BE2C (cell line): ENCODE measurements around the gene HIF1A.

Experiments used
- DNase-seq: peaks from one replicate; pipeline ENCODE4 v3.0.0-alpha.2; 2020
- H3K27me3 ChIP-seq: fragments of 250-450 bp; sonication (Bioruptor Pico); 2 replicates; pipeline ENCODE4 v1.5.1; 2020; ENCODE audit warnings: mild to moderate bottlenecking
- H3K36me3 ChIP-seq: fragments of 250-450 bp; sonication (Bioruptor Pico); 2 replicates; pipeline ENCODE4 v1.5.1; 2020; ENCODE audit warnings: mild to moderate bottlenecking
- H3K4me1 ChIP-seq: fragments of 250-450 bp; sonication (Bioruptor Pico); 2 replicates; pipeline ENCODE4 v1.5.1; 2020
- H3K4me3 ChIP-seq: 2 replicates; pipeline ENCODE4 v1.5.1; 2011; ENCODE audit warnings: low read depth, low read length
- H3K9me3 ChIP-seq: fragments of 250-450 bp; sonication (Bioruptor Pico); 2 replicates; pipeline ENCODE4 v1.5.1; 2020
- CTCF ChIP-seq: IDR thresholded peaks from 2 replicates; pipeline ENCODE4 v1.5.1; 2012; ENCODE audit warnings: mild to moderate bottlenecking, low read depth, low read length

Gene HIF1A

GRCh38 chr14:61700104-61700886, 5.0 kb downstream of the HIF1A start:
- TF ChIP-seq CTCF: no peak
- Histone ChIP-seq H3K4me1 (peaks cover 8% of the 10 kb centered on the region), H3K4me3 (no peak overlapping the region; the same call in 1 of the 2 replicates), H3K27me3 (no peaks in the 10 kb centered on the region), H3K9me3 (no peaks in the 10 kb centered on the region), H3K36me3 (peaks cover 6% of the 10 kb centered on the region; the same call in 1 of the 2 replicates)
- DNase-seq: no peak

DNA sequence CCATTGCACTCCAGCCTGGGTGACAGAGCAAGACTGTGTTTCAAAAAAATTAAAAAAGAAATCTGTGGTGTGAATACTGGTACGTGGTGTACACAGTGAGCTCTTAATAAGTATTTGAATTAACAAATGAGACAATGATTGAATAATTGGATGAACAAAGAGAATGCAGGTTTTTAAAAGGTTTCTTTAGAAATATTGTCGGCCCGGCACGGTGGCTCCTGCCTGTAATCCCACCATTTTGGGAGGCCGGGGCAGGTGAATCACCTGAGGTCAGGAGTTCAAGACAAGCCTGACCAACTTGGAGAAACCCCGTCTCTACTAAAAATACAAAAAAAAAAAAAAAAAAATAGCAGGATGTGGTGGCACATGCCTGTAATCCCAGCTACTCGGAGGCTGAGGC, 6.6 kb downstream of the HIF1A start:
- Histone ChIP-seq H3K27me3 (no peaks in the 10 kb centered on the region), H3K4me1 (peaks cover 8% of the 10 kb centered on the region), H3K36me3 (peaks cover 6% of the 10 kb centered on the region; the same call in 1 of the 2 replicates), H3K4me3 (no peak overlapping the region), H3K9me3 (no peaks in the 10 kb centered on the region)
- DNase-seq: no peak
- no peak for TF ChIP-seq CTCF

DNA sequence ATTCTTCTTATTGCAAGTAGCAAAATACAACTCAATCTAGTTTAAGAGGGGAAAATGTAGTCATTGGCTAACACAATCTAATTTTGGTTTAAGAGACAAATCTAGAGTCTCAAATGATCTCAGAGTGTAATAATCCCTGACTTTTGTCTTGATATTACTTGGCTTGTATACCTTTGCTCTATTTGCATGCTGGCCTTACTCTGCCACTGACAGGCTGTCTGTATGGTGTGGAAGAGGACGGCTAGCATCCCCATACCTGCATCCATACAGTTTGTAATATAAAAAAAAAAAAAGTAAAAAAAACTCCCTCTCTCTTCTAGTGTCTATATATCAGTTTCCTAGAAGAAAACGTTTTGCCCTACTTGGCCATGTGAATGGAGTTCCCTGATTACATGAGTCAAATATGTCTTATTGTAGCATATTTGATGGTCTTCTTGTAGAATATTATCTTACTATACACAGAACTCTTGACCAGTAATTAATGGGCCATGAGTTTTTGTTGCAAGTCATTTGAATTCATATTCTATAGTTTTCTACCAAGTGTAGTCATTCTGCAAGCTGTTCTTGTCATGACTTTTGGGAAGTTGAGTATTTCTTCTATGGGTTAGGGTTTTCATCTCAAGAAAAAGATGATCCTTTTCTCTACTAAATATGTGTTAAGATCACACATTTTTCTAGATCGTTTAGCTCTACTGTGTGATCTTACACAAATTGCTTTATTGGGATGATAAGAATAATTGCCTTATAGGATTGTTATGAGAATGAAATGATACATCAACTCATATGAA, 8.2 kb downstream of the HIF1A start:
- Histone ChIP-seq H3K9me3 (no peaks in the 10 kb centered on the region), H3K36me3 (peaks cover 6% of the 10 kb centered on the region; the same call in 1 of the 2 replicates), H3K4me3 (no peak overlapping the region)

DNA sequence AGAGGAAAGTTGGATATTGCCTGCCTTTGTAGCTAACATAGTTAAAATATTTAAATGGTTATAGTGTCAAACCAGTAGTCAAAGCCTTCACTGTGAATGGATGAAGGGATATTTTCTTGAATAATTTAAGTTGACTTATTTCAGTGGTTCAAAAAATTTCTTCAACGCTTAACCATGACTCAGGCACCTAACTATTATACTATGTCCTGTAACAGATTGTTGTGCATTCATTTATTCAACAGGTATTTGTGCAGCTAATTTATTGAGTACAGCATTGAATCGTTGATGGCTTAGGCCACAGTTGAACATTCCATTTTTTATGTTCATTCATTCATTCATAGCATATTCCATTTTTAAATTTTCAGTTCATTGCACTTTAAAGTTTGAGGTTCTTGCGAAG, 9.2 kb downstream of the HIF1A start:
- H3K27me3 ChIP-seq: no peaks in the 10 kb centered on the region
- peaks cover 6% of the 10 kb centered on the region; the same call in 1 of the 2 replicates for H3K36me3 ChIP-seq
- H3K4me1 ChIP-seq: peaks cover 8% of the 10 kb centered on the region
- no peak for DNase-seq
- TF ChIP-seq CTCF: no peak
- H3K4me3 ChIP-seq: no peak overlapping the region
- no peaks in the 10 kb centered on the region for H3K9me3 ChIP-seq

More for the DNA sequence above, 8.2 kb downstream of the HIF1A start:
- peaks cover 8% of the 10 kb centered on the region for H3K4me1 ChIP-seq
- H3K27me3 ChIP-seq: no peaks in the 10 kb centered on the region
- DNase-seq: no peak
- TF ChIP-seq CTCF: no peak

GRCh38 chr14:61705017-61705416, 9.7 kb downstream of the HIF1A start:
- H3K27me3 ChIP-seq: no peaks in the 10 kb centered on the region
- H3K9me3 ChIP-seq: no peaks in the 10 kb centered on the region
- no peak for TF ChIP-seq CTCF
- no peak for DNase-seq
- peaks cover 6% of the 10 kb centered on the region; the same call in 1 of the 2 replicates for H3K36me3 ChIP-seq
- no peak overlapping the region for H3K4me3 ChIP-seq
- H3K4me1 ChIP-seq: peaks cover 8% of the 10 kb centered on the region
